Measurements from ENCODE around the gene DOK5.

DOK5 gene

GRCh38 chr20:54648421-54649142, 173.2 kb downstream of the DOK5 start:
- no peak for DNase-seq (ENCODE audit: low read depth)

- DNase-seq (ENCODE audit: low read depth), result peak; percentile 23
These were observed 174.1 kb downstream of the DOK5 start for GRCh38 chr20:54649511-54649962.

- no peak for DNase-seq (ENCODE audit: low read depth)
These were observed 174.8 kb downstream of the DOK5 start for GRCh38 chr20:54650052-54650719.

DNA sequence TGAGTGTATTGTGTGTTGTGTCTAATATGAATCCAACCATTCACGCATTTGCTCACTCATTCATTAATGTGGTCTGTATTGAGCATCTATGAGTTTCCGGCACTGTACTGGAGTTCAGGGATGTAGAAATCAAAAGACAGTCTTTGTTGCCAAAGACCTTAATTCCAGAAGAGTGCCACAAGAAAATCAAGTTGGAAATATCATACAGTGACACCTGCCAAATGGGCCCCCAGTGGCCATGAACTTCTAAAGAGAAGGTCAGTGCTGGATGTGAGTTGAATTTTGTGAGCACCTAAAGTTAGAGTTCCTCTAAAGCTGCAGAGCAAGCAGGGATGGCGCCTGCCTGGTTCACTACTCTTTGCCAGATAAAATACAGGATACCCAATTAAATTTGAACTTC, 175.9 kb downstream of the DOK5 start:
- no peak for DNase-seq (ENCODE audit: low read depth)

DNA sequence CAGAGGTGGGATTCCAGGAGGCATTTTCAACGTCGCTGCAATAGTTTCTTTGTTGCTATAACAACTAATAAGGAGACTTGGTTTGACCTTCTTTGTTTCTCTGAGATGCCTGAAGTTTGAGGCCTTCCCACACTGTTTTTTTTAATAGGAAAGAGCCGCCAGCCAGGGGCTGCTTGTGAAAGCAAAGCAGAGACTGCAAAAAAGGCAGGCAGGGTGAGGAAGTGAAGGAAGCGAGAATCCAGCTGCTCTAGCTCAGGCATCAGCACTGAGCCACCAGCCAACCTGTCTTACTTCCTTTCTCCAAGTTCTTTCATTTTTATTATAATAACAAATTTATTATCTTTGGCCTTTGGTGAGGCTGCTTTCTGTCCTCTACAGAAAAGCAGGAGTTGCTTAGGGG, 179.1 kb downstream of the DOK5 start:
- no peak for DNase-seq (ENCODE audit: low read depth)

DNA sequence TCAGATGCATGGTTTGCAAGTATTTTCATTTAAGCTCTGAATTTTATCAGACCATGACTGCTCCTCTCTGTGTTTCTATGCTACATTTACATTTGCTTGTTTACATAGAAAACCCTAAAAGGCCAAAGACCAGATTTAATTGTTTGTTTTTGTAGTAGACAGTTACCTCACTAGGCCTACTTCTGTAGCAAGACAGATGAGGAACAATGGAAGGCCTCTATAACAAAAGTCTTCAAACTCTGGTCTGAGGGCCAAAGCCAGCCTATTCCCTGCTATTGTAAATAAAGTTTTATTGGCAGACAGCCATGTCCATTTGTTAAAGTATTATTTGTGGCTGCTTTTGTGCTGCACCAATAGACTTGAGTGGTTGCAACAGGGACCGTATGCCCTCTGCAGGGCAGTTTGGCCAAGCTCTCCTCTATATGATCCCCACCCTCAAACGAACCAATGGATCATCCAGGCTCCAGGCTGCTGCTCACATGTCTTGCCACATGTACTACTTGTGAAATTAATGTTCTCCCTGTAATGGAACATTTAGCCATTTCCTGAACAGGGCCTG, 182.0 kb downstream of the DOK5 start:
- no peak for DNase-seq (ENCODE audit: low read depth)

- DNase-seq (ENCODE audit: low read depth), result no peak
These were observed 183.1 kb downstream of the DOK5 start for GRCh38 chr20:54658525-54658924.

- DNase-seq (ENCODE audit: low read depth), result no peak
These were observed 185.9 kb downstream of the DOK5 start for GRCh38 chr20:54661265-54661664.

GRCh38 chr20:54661880-54662465, 186.6 kb downstream of the DOK5 start:
- DNase-seq (ENCODE audit: low read depth), result no peak

- no peak for DNase-seq (ENCODE audit: low read depth)
These were observed 190.4 kb downstream of the DOK5 start for GRCh38 chr20:54665812-54666211.

GRCh38 chr20:54668271-54669039, 193.1 kb downstream of the DOK5 start:
- peak; percentile 2 for DNase-seq (ENCODE audit: low read depth)

GRCh38 chr20:54669040-54669363, 193.6 kb downstream of the DOK5 start:
- no peak for DNase-seq (ENCODE audit: low read depth)

DNA sequence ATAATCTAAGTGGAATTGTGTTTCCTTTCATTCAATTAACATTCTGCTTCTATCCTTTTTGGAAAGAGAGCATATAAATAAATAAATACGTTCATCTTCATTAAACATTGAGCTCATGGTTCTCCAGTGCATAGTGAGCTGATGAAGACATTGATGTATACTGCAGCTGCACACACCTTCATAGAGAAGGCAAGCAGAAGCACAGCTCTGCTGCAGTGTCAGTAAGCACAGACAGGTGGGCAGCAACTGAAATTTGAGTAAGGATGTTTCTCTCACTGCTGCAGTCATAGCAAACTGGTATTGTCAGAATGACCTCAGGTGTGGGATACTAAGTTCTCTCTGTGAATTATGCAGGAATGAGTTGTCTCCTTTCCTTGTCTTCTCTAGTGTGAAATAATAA, 202.9 kb downstream of the DOK5 start:
- no peak for DNase-seq (ENCODE audit: low read depth)

DNA sequence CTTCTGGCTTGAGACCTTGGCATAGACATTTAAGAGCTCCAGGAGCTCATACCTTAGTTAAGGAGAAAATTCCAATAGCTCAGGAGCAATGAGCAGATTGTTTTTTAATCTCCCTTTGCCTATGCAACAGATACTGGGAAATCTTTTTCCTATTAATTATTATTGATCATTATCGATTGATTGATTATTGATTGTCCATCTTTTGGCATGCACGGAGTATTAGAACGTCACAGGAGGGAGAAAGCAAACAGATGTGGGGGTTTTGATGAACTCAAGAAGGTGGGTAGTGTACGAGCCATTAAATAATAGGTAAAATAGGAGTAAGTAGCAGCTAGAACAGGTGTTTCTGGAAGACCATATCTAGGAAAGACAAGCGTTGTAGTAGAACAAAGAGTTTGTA, 205.0 kb downstream of the DOK5 start:
- no peak for DNase-seq (ENCODE audit: low read depth)

DNA sequence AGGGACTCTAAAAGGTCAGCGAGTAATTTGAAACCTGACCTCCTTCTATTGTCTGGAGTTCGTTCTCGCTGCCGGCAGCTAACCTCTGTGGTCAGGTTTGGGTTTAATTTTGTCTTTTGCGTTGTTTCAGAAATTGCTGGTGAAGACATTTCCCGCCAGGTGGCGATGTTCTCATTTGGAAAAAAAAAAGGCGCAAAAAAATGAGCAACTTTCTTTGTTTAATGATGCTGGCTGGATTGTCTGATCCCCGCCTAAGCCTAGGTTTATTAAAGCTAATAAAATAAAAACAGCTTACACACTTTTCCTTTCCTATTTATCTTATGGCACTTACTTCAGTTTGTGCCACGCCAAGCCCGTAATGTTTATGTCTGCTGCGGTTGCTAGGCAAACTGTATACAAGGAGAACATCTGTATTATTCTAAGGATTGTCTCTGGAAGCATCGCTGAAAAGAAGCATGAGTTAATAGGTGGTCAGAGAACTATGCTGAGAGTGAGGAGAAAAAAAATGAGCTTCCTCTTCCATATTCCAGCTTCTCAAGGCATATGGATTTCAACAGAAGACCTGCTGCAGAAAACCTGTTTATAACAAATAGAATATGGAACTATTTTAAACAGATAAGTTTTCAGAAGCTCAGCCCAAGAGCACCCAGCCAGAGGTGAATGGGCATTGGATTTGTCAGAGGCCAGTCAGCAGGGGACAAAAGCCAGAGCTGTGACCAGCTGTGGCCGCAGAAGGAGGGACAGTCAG, 205.7 kb downstream of the DOK5 start:
- DNase-seq (ENCODE audit: low read depth), result no peak

DNA sequence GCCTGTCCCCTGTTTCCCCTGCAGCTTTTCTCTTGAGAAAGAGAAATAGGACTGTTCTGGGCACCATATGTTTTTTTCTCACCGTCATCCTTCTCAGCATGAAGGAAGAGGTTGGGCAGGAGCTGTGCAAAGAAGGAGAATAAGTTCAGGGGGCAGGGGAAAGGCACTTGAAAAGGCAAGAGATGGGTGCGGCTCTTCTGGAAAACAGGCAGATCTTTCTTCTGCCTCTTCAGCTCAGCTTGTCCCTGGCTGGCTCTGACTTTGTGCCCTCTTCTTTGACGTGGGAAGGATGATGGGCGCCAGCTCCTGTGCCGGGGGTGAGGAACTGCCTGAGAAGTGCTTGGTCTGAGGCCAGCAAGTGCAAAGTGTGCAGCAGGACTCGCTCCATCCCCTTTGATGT, 206.5 kb downstream of the DOK5 start:
- no peak for DNase-seq (ENCODE audit: low read depth)

- DNase-seq (ENCODE audit: low read depth), result no peak
These were observed 213.1 kb downstream of the DOK5 start for GRCh38 chr20:54688476-54688875.

GRCh38 chr20:54690323-54690722, 214.9 kb downstream of the DOK5 start:
- no peak for DNase-seq (ENCODE audit: low read depth)

GRCh38 chr20:54691327-54691726, 215.9 kb downstream of the DOK5 start:
- no peak for DNase-seq (ENCODE audit: low read depth)

- DNase-seq (ENCODE audit: low read depth), result no peak
These were observed 216.9 kb downstream of the DOK5 start for GRCh38 chr20:54692168-54692887.

GRCh38 chr20:54694516-54694915, 219.1 kb downstream of the DOK5 start:
- DNase-seq (ENCODE audit: low read depth), result no peak

Measured in stimulated activated CD4-positive, alpha-beta T cell treated with anti-CD3 and anti-CD28 coated beads, Interleukin-2, amount 100 ng/mL, for 4 hours (primary cell).